ENCODE data around the gene ZNF570. TPM values are rescaled to one million over a fixed set of nuclear protein-coding genes. Genes with fewer than 3 reads are reported as not detected.

ZNF570 gene
- polyA plus RNA-seq, 1 of the 3 experiments (the other 2 are of a cell fraction), result 1.5 TPM

DNA sequence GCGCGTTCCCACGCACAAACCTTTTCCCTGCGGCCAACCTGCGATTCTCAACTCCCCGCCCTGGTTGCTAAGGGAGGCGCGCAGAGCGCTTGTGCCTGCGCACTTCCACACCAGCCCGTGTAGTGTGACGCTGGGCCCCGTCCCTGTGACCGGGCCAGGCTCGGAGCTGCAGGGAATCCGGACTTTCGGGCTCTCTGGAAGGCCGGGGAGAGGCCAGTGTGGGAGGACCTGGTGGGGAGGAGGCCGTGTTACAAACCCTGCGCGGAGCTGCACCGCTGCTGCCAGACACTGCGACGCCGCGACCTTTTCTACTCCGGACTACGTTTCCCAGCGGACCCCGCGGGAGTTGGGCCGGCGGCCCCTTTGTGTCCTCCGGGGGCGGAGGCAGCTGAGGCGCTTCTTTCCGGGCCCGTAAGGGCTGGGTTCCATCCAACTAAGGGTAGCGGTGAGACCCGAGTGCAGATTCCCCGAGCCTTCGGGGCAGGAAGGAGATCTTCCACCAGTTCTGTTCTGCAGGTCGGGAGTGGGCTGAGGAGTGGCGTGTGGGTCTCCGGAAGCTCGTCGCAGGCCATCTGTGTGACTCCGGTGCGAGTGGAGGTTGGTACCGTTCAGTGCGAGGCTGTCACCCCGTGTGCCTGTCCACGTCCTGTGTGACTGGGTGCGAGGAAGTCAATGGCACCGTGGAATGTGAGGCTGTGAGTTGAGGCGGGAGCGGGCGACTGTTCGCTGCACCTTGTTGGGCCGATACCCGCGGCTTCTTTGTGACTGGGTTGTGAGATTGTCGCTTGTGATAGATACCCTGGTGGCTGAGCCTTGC, at the start of gene ZNF570 (continued):
- TF ChIP-seq, protein P1, sequence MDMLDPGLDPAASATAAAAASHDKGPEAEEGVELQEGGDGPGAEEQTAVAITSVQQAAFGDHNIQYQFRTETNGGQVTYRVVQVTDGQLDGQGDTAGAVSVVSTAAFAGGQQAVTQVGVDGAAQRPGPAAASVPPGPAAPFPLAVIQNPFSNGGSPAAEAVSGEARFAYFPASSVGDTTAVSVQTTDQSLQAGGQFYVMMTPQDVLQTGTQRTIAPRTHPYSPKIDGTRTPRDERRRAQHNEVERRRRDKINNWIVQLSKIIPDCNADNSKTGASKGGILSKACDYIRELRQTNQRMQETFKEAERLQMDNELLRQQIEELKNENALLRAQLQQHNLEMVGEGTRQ (IDR thresholded peaks at IDR 0.05; ENCODE audit: borderline replicate concordance, low read depth, low read length), result no peak
- TF ChIP-seq TAF1 (IDR thresholded peaks at IDR 0.05; ENCODE audit: borderline replicate concordance, low read depth, low read length) (peak; percentile 59), SMC3 (IDR thresholded peaks at IDR 0.05; ENCODE audit: low read depth, low read length) (no peak), YY1 (IDR thresholded peaks at IDR 0.05; ENCODE audit: low read depth) (no peak), NFIC (IDR thresholded peaks at IDR 0.05; ENCODE audit: borderline replicate concordance) (peak; percentile 13; the same call in 1 of the 2 replicates), FOSL2 (IDR thresholded peaks at IDR 0.05; ENCODE audit: borderline replicate concordance, low read depth) (no peak), JUND (IDR thresholded peaks at IDR 0.05) (no peak), EP300 (IDR thresholded peaks at IDR 0.05; ENCODE audit: borderline replicate concordance in 1 of 2, low read depth in 1 of 2, low read length in 1 of 2) (no peak; a peak in 1 of 4 replicates)
- TF ChIP-seq, protein P2, sequence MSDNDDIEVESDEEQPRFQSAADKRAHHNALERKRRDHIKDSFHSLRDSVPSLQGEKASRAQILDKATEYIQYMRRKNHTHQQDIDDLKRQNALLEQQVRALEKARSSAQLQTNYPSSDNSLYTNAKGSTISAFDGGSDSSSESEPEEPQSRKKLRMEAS (IDR thresholded peaks at IDR 0.05; ENCODE audit: low read depth), result peak; percentile 47; the same call in 1 of the 2 replicates
- TF ChIP-seq, protein P3, sequence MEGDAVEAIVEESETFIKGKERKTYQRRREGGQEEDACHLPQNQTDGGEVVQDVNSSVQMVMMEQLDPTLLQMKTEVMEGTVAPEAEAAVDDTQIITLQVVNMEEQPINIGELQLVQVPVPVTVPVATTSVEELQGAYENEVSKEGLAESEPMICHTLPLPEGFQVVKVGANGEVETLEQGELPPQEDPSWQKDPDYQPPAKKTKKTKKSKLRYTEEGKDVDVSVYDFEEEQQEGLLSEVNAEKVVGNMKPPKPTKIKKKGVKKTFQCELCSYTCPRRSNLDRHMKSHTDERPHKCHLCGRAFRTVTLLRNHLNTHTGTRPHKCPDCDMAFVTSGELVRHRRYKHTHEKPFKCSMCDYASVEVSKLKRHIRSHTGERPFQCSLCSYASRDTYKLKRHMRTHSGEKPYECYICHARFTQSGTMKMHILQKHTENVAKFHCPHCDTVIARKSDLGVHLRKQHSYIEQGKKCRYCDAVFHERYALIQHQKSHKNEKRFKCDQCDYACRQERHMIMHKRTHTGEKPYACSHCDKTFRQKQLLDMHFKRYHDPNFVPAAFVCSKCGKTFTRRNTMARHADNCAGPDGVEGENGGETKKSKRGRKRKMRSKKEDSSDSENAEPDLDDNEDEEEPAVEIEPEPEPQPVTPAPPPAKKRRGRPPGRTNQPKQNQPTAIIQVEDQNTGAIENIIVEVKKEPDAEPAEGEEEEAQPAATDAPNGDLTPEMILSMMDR (IDR thresholded peaks at IDR 0.05), result no peak

DNA sequence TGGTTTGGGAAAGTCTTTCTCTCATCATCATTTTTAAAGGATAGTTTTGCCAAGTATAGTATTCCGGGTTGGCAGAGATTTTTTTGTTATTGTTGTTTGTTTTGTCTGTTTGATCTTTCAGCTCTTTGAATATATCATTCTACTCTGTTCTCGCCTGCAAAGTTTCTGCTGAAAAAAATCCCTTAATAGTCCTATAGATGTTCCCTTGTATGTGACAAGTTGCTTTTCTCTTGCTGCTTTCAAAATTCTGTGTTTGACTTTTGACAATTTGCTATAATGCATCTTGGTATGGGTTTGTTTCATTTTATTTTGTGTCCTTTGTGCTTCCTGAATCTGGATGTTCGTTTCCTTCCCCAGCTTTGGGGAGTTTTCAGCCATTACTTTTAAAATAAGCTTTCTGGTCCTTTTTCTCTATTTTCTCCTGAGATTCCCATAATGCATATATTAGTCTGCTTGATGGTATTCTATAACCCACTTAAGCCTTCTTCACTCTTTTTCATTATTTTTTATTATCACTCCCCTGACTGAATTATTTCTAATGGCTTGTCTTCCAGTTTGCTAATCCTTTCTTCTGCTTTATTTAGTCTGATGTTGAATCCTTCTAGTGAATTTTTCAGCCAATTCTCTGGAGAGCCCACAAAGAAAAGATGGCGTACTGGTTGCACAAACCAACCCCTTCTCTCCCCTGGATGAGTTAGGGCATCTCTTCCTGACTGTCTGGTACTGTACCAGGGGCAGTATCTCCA, 16.5 kb upstream of the ZNF570 start:
- Histone ChIP-seq H3K27me3 (ENCODE audit: insufficient read depth) (no peaks in the 10 kb centered on the region), H3K9me2 (no peaks in the 10 kb centered on the region), H2AFZ (ENCODE audit: low read depth) (no peak overlapping the region), H3K36me3 (replicated peaks in 1 of 2; ENCODE audit: control insufficient read depth in 1 of 2, insufficient read depth in 2 of 2, low read length in 1 of 2) (peaks cover 32 to 63% of the 10 kb centered on the region in 2 experiments), H3K79me2 (ENCODE audit: insufficient read depth) (no peaks in the 10 kb centered on the region), H3K4me2 (no peak overlapping the region), H3F3A (replicated peaks; ENCODE audit: insufficient read depth) (no peaks in the 10 kb centered on the region), H3K4me1 (ENCODE audit: control insufficient read depth in 1 of 2, insufficient read depth in 2 of 2, low read depth in 1 of 2, low read length in 1 of 2) (no peaks in the 10 kb centered on the region), H3K4me3 (ENCODE audit: low read depth in 2 of 2, low read length in 1 of 2) (no peak overlapping the region; a peak in 1 of 4 replicates), H3K9me3 (peaks cover 58% of the 10 kb centered on the region), H3K9ac (no peak overlapping the region), H4K20me1 (ENCODE audit: insufficient read depth) (no peaks in the 10 kb centered on the region), H3K27ac (ENCODE audit: low read depth in 2 of 2, low read length in 1 of 2) (no peak overlapping the region)
- TF ChIP-seq GATA2 (CRISPR knock-in tag; IDR thresholded peaks at IDR 0.05), result no peak
- DNase-seq, result no peak
- CTCF ChIA-PET, result no interaction called here
- POLR2A ChIA-PET, result no interaction called here
- WGBS (ENCODE audit: low lambda C conversion rate), result 85% methylated on average over 4 of the region's 4 CpGs
